GM23248 (cell line): ENCODE results near the gene PTPRN2.

ENCODE experiments used
- EZH2 ChIP-seq: fragments of 200-600 bp; sonication (generic); IDR thresholded peaks from 2 replicates; pipeline ENCODE4 v1.6.1; 2018; ENCODE audit warnings: antibody characterized with exemption, mild to moderate bottlenecking; ENCODE audit not compliant: insufficient read depth, poor library complexity, severe bottlenecking
- EZH2phosphoT487 ChIP-seq: fragments of 200-600 bp; sonication (generic); IDR thresholded peaks from 2 replicates; pipeline ENCODE4 v1.6.1; 2018; ENCODE audit warnings: antibody characterized with exemption, moderate library complexity, mild to moderate bottlenecking, low read depth; ENCODE audit not compliant: insufficient read depth

DNA sequence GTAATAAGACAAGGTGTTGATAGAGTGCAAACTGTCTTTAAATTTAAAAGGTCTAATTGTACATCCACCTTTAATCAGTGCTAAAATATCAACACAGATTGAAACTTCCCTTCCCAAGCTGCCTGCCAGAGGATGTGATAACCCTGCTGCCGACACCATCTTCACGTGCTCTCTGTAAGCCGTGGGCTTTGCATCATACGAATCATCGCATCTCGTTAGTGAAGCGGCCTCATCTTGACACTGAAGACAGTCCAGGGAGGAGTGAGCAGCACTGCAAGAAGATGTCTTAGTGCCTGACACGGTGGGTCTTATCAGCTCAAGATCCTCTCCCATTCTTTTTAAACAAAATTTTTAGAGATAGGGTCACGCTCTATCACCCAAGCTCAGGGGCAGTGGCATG is 518.8 kb downstream of the PTPRN2 start:
- no peak for TF ChIP-seq EZH2
- TF ChIP-seq EZH2phosphoT487, result no peak
